NCI-H526 (cell line): ENCODE measurements around the gene DIO3.

ENCODE experiments used
- DNase-seq, 2 experiments: peaks; one replicate each; lab custom pipeline; 2025; lab: John Stamatoyannopoulos, UW

The DIO3 gene

DNA sequence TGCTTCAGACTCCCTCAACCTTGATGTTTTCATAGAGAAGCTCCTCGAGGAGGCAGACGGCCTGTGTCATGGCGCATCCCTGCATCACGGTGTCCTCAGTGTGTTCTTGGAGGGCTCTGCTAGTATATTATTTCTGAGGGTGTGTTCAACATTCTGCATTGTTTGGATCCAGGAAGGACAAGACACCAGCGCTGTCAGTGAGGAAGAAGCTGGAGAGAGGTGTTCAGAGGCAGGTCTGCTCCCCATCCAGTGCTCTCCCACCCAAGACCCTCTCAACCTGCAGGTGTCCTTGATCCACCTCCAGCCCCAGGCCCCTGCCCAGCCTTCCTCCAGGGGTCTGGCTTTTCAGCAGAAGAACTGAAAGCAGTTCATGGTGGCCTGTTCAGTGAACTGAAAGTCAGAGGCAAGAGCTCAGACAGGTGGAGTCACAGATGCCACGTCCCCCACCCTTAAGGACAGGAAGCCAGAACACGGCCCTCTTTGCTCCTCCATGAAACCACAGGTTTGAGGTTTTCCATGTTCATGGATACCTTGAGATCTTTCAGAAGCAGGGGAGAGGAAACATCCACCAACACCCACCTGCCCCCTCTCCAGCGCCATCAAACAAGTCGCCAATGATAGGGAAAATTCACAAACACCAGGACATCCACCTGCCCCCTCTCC lies 37.4 kb downstream of the DIO3 start:
- no peak for DNase-seq

DNA sequence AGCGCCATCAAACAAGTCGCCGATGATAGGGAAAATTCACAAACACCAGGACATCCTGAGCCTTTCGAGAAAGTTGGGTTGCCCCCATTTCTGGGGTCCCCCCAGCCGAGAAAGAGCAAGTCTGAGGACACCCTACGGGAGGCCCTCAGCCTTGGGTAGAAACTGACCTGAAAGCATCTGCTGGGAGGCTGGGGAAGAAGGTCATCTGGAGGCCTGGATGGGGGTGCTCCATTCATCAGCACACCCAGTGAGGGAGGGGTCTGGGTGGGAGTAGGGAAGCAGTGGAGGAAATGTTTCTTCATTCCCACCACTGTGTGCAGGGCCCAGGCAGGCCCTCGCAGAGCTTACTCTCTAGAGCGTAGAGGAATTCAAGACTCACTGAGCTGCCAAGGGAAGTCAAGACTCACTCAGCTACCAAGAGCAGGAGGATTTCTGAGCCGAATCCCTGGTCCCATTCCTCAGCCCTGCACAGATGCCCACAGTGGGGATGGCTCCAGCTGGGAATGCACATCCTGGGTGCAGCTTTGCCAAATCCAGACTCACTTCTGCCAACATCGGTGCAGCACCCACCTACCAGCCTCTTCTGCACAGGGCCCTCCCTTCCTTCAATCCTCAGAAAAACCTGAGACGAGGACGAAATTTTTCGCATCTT lies 38.1 kb downstream of the DIO3 start:
- no peak for DNase-seq

DNA sequence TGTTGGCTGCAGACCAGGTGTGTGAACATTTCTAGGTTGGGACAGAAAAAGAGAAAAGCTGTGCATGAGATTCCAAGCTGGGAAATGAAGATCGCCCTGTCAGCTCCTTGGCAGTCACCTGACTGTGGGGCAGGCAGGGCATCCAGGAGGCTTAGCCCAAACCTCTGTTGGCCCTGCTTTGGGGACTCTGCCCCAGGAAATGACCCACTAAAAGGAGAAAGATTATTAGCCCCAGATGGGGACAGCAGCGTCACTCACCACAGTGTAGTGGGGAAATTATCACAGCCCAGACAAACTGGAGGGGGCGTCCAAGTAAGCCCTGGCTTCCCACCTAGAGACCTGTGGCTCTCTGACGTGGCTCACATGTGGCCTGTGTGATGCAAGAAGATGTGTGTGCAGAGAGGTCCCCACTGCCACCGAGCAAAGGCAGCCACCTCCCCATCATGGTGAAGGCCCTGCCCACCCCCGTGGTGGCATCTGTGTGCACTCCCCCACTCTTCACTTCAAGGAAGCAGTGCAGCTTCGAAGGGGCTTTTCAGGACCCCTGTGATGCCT lies 39.1 kb downstream of the DIO3 start:
- DNase-seq = no peak

DNA sequence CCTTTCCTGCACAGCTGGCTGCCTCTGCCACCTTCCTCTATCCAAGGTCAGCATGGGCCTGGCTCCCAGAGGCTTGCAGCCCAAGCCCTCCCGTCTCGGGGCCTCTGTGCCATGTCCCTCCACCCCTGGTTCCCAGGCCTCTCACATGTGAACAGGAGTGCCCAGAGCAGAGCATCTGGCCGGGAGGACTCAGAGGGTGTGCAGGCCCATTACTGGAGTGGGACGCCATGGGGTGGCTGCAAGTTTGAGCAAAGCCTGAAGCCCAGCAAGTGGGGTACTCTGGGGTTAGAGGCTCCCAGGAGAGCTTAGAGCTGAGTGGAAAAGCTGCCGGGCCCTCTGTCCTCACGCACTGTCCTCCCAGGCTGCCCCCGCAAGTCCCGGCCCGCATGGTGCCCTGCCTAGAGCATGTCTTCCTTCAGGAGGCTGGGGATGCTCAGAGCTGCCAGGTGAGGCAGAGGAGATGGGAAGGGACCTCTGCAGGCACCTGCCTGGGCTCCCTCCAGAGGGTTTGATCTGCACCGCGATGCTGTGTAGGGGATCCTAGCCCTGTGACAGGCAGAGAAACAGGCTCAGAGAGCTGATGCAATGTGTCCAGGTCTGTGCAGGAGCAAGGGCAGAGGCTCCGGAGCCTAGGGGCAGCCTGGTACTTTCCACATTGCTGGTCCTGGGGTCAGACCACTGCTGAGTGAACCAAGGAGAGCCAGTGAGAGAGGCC lies 39.8 kb downstream of the DIO3 start:
- DNase-seq = no peak

DNA sequence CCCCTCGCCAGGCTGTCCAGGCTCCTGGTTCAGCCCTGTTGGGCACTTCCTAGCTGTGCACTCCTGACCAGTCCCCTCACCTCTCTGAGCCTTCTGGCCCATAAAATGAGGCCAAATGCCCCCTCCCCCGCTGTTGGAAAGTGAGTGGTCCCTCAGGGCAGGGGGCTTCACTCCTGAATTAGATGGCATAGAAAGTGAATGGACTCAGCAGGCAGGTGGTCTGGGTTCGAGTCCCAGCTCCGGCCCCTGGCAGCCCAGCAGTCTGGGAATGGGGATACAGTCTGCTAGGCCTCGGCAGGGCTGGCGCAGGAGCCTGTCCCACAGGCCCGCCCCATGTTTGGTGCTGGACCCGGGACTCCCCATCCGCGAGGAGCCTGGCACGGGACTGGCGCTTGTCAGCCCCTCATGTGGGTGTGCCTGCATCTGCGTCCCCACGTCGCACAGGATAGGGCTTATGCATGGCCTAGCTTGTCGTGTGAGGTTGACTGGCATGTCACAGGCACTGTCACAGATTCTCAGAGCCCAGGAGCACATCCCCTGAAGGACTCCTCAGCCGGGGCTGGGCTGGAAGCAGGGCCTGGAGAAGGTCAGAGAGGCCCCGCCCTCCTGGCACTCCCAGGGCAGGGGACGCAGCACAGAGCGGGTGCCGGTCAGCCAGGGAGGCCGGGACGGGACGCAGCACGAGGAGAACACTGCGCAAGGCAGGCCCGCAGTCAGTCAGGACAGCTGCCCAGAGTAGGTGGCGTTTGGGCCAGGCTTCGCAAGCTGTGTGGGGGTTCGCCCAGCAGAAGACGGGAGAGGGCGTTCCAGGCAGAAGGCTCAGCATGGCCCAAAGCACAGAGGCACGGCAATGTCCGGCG lies 40.5 kb downstream of the DIO3 start:
- DNase-seq = no peak

DNA sequence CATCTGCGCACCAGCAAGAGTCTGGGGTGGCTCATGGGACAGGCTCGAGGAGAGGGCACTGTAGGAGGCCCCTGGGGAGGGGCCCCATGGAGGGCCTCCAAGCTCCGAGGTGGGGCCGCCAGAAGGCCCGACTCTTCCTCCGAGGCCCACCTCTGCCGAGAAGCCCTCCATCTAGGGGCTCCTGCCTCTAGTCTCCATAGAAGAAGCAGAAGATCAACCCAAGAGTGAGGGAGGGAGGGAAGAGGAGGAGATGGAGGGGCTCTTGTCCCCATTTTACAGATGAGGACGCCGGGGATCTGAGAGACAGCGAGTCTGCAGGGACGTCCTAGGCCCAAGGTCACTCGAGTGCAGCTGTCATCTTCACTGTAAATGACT lies 41.2 kb downstream of the DIO3 start:
- DNase-seq = no peak

DNA sequence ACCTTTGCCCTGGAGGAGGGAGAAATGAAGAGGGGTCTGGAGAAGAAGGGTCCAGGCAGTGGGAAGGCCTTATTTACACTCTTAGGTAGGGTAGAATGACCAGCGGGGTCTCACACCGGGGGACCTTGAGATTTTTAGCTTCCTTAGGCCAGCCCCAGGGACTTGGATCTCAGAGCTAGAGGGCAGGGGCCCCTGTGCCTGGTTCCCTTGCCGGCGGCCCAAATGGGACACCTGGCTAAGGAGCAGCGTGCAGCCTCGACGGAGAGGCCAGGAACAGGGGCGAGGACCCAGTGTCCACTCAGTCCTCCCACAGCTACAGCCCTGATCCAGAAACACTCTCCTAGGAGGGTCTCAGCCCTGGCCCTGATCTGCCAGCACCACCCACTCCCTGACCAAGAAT lies 41.8 kb downstream of the DIO3 start:
- DNase-seq = no peak

DNA sequence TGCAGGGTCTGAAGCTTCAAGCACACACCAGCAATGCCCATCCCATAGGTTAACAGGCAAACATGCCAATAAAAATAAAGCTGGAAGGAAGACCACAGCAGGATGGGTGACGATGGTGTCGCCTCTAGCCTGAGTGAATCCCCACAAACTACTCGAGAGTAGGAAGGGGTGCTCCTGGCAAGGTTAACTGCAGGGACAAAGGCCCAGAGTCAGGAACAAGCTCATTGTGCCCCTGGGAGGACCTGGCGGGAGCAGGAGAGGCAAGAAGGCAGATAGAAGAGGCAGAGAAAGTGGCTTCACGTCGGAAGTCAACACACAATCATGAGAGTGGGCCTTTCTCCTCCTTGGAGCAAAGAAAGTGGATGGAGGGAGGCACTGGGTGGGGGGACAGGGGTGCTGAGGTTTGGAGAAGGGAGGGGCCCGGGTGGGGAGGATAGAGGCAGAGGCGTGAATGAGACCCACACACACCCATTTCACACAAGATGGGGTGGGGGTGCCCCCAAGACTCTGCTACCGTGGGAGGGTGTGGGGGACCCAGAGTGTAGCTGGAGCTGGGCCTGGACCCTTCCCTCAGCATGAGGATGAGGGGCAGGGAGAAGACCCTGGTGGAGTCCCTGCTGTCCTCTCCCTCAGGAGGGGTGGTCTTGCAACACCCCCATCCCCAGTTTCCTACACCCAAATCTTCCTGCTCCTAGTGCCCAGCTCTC lies 43.1 kb downstream of the DIO3 start:
- no peak for DNase-seq

DNA sequence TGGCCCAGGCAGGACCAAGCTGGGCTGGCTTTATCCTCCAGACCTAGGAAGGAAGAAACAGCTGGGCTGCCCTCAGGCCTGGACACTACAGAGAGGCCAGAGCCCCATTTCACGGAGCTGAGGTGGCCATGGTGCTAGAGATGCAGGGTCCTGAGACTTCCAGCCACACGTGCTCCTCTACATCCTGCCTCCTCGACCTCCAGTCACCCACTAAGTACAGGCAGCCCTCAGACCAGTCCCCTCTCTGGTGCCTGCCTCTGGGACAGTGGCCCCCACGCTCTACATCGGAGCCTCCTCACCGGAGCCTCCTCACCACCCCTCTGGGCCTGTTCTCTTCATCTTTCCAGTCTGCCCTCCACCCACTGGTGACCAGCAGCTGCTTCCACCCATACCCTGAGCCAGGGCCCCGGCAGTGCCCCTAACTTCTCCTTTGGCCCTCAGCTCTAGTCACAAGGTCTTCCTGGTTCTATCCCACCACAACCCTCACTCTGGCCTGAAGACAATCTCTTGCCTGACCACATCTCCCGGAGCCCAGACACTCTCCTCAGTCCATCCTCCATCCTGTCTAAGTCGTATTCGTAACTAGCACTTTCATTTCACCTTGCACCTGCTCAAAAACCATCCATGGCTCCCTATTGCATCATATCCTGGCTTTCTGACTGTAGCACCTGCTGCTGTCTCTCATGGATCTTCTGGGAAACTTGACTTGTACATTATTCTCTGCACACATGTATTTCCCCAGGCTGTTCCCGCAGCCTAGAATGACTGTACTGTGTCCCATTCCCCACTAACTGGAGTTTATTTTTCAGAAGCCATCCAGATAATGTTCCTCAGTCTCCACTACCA lies 43.9 kb downstream of the DIO3 start:
- no peak for DNase-seq

DNA sequence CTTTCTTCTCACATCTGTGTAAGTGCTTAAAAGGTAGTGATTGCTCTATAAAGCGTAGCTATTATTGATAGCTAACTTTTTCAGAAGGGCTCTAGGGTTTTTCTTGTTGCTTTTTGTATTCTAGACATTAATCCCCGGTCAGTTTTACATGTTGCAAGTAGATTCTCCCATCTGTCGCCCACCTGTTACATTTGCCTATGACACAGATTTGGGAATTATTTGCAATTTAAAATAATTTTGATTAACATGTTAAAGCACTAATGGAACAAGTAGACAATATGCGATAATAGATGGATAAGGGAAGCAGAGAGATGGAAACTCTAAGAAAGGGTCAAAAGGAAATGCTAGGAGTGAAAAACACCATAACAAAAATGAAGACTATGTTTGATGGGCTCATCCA lies 44.5 kb downstream of the DIO3 start:
- no peak for DNase-seq
